NB4 (cell line): ENCODE data around the gene SRPRA.

Experiments used
- CTCF ChIP-seq: IDR thresholded peaks from one replicate; pipeline ENCODE4 v1.5.1; 2012; ENCODE audit warnings: low read depth, low read length
- MAX ChIP-seq: IDR thresholded peaks from 2 replicates; pipeline ENCODE4 v1.6.1; 2011; ENCODE audit warnings: low read depth, low read length
- MYC ChIP-seq: IDR thresholded peaks from 2 replicates; pipeline ENCODE4 v1.6.1; 2011; ENCODE audit warnings: low read depth, low read length
- POLR2A ChIP-seq: IDR thresholded peaks from 2 replicates; pipeline ENCODE4 v1.6.1; 2011; ENCODE audit warnings: mild to moderate bottlenecking; ENCODE audit not compliant: insufficient read length; ENCODE audit errors: extremely low read depth

GRCh38 chr11:126246636-126247035 lies 22.1 kb downstream of the SRPRA start:
- TF ChIP-seq CTCF (no peak), MAX (no peak), POLR2A (no peak), MYC (no peak)
